AG08396 (cell line): Measurements from ENCODE around the gene BICC1.

Source experiments
- DNase-seq: peaks from one replicate; pipeline ENCODE4 v3.0.0; 2012; ENCODE audit warnings: low spot score, mixed read lengths

BICC1 gene

GRCh38 chr10:58647376-58648112, 134.9 kb downstream of the BICC1 start:
- DNase-seq, result no peak

DNA sequence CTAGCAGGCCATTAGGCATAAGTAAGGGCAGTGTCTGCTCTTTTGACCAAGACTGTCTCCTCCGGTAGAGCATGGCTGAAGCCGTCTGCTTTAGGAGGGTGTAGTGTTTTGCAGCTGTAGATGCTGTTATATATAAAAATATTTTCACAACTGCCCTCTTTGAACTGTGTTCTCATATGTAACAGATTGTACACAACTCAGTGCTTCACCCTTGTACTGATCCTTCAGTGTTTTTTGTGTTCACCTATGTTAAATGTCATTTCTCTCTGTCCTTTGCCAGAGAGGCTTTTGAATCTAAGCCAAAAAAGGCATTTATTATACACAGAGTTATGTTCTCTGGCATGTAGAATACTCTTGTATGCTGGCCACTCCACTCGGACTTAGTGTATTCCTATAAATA, 135.5 kb downstream of the BICC1 start:
- DNase-seq, result no peak

GRCh38 chr10:58651040-58651439, 138.4 kb downstream of the BICC1 start:
- DNase-seq, result no peak

DNA sequence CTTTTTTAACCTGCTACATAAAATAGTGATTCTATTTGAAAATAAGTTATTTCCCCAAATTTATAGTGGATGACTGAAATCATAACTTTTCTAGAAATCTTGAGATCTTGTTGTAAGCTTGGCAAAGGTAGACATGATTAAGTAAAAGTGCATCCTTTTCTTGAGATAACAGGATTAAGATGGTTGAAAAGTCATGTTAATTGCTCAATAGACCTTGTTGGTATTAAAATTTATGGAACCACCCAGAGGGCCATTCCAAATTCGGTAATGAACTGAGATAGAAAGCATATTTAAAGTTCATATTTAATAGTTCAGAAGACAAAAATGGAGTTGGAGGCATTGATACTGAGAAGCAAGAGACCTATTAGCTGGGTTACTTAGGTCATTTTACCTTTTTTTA, 139.1 kb downstream of the BICC1 start:
- DNase-seq, result no peak

- peak; percentile 28 for DNase-seq
These were observed 140.5 kb downstream of the BICC1 start for GRCh38 chr10:58653139-58653538.

- DNase-seq, result no peak
These were observed 148.0 kb downstream of the BICC1 start for GRCh38 chr10:58660575-58661255.

GRCh38 chr10:58661336-58661735, 148.7 kb downstream of the BICC1 start:
- no peak for DNase-seq

DNA sequence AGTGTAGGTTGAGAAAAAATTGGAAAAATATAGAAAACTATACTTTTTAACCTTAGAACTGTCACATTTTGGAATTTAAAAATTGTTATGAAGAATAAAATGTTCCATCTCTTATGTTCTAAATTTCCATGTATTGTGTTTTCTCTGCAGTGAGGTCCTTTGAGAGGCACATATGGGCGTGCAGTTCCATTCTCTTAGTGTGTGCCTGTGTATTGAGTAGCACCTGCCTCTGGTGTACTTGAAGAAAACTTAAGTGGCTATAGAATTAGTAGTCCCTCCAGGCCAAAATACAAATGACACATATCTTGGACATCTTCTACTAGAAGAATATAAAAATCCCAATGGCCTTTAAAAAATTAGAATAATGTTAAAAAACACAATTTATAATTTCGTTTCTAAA, 149.2 kb downstream of the BICC1 start:
- DNase-seq, result no peak

- peak; percentile 46 for DNase-seq
These were observed 149.6 kb downstream of the BICC1 start for GRCh38 chr10:58662314-58662713.

DNA sequence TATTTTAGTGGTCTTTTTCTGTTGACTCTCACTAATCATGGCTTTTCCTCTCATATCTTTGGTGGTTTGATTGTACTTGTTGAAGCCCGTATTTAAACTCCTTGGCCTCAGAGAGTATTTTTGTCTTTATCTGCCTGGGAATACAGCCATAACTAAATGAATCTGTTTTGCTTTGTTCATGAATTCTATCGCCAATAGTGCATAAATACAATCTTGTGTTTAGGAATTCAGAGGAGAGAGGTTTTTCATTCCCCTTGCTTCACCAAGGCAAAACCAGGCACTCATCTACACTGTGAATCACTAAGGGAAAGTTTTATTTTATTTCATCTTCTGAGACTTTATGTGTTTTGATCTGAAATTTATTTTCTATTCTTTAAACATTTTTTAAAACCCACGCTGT, 152.7 kb downstream of the BICC1 start:
- DNase-seq, result no peak

- DNase-seq, result no peak
These were observed 153.4 kb downstream of the BICC1 start for GRCh38 chr10:58666024-58666423.

DNA sequence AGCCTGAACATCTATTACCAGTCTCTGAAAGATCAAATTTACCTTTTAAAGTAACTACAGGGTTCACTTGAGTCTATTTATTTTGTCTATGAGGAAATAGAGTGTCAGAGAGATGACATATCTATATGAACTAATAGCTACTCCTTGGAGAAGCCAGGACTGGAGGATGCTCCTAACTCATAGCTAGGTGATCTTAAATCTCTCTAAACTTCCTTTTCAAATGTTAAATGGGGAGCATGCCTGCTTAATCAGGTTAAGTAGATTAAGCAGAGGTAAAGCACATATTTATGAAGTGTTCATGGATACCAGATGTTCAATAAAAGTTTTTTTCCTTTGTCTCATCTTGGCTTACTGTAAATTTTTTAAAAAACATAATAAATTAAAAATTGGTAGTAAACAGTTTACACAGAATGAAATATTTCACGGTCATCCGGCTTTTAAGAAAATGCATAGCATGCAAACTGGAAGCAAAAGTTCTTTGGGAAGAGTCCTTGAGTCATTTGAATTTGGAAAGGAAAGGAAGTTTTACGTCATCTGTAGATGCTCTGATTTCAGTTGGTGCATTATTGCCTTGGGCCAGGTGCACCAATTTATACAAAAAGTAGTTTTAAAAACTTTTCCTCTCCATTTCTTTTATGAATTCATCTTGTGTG, 155.1 kb downstream of the BICC1 start:
- DNase-seq, result no peak

- no peak for DNase-seq
These were observed 160.2 kb downstream of the BICC1 start for GRCh38 chr10:58672845-58673244.

DNA sequence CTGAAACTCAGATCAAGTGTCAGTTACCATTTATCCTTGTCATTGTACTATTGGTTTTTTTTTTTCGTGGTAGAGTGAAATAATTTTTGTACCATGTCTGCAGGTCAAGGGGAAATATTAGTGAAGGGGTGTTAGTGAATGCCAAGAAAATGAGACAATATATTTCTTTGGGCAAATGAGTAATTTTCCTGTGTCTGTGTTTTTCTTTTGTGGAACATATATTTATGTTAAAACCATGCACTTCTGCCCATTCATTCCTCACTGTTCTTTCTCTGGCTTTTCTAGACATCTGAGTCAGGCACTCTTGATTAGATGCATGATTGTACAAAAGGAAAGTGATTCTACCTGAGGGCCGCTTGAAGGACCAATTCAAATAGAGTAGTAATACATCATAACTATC, 161.6 kb downstream of the BICC1 start:
- no peak for DNase-seq

GRCh38 chr10:58675321-58675720, 162.6 kb downstream of the BICC1 start:
- DNase-seq, result no peak

GRCh38 chr10:58691528-58691927, 178.9 kb downstream of the BICC1 start:
- DNase-seq, result no peak

GRCh38 chr10:58693919-58694318, 181.2 kb downstream of the BICC1 start:
- DNase-seq, result no peak

DNA sequence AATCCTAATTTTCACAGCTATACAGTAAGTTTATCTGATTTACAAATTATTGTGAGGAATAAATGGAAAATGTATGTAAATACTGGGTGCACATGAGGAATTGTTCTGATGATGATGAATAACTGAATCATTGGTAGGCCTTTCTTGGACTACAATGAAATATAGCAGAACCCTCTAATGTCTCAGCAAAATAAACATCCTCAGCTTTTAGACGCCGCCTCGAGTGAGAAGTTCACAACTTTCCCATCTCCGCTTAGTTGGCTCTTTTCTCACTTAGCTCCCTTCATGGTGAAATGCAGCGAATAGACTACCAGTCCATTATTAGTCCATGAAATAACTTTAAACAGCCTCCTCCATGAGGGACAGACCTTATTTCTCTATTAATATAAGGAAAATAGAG, 182.3 kb downstream of the BICC1 start:
- no peak for DNase-seq

GRCh38 chr10:58696736-58697135, 184.1 kb downstream of the BICC1 start:
- no peak for DNase-seq

DNA sequence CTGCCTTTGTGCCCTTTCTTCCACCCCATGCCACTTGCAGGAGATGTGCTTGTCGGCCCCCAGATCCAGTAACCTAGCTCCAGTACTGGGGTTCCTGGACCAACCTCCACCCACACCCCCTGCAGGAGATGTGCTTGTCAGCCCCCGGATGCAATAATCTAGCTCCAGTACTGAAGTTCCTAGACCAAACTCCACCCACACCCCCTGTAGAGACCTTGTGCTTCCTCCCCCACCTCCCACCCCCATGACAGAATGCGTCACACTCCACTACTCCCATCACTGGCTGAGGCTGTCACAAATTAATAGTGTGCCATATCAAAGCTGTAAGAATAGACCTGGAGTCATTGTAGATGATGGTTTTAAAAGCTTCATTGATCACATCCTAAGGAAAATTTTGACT, 185.0 kb downstream of the BICC1 start:
- no peak for DNase-seq

DNA sequence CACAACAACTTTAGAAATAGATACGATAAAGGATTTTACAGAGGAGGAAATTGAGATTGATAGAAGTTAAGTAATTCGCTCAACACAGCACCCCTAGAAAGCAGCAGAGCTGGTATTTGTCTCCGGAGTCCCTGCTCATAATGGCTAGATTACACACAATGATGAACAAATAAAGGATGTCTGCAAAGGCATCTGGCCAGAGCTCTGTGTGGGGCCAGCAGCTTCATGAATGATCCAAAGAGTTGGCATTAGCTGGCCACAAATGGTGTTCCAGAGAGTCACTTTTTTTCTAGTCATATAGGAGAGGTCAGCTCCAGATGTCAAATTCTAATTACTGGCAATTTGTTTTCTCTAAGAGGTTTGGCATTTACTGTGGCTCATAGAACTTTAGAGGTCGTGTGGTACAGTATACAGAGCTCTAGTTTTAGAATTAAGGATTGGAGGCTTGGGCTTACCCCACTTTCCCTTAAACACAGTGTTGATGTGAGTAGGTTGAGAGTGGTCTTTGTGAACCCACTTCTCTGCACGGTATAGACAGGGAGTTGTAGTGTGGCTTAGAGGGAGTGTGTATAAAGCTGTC, 186.2 kb downstream of the BICC1 start:
- no peak for DNase-seq

DNA sequence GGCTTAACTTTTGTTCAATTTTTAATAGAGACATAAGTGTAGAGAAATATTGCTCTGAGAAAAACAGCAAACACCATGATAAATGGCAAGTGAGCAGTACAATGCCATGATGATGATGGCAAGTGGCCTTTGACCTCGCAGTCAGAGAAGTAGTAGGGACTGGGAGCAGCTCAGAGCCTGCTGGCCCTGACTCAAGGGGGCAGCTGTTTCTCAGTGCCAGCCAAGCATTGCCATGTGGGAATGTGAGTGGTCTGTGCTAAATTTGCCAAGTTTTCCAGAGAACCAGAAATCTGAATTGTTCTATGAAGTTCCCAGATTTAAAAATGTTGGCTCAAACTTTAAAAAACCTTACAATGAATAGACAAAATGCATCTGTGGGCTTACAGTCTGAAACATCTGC, 187.9 kb downstream of the BICC1 start:
- no peak for DNase-seq
